T-cell (primary cell): ENCODE measurements around the gene POT1. TPM values are rescaled to one million over a fixed set of nuclear protein-coding genes. Genes with fewer than 3 reads are reported as not detected.

Experiments used
- ATAC-seq, 4 experiments: fragments of 200-7000 bp in 3 of 4; fragments of 150-1000 bp in 1 of 4; cut with Tn5 transposase; replicated peaks in 1 of 4; 1 replicate in 3 of 4; 2 replicates in 1 of 4; pipeline ENCODE4 v1.10.0; 2021; ENCODE audit warnings: moderate library complexity in 3 of 4, mild to moderate bottlenecking in 2 of 4, moderate number of reproducible peaks in 1 of 4
- CTCF ChIA-PET, 2 donors: fragments of 300-600 bp; sonication (Branson Sonifier 250); formaldehyde crosslinking; loops; one replicate each; lab custom pipeline; 2022; ENCODE audit warnings: antibody characterized with exemption in 2 of 2; lab: Charles Lee
- POLR2A ChIA-PET, 2 donors: fragments of 300-600 bp; sonication (Branson Sonifier 250); formaldehyde crosslinking; loops; one replicate each; lab custom pipeline; 2022; ENCODE audit warnings: antibody characterized with exemption in 2 of 2; lab: Charles Lee
- DNase-seq, 35 experiments: peaks; one replicate each; pipeline versions ENCODE4 v3.0.0 to v3.0.0-alpha.2; 2013 to 2023
- H3K27ac ChIP-seq: one replicate; pipeline ENCODE4 v1.5.1; 2013; ENCODE audit warnings: low read length
- H3K27me3 ChIP-seq, 2 experiments: replicated peaks in 1 of 2; 1 replicate in 1 of 2; 2 replicates in 1 of 2; pipeline versions ENCODE4 v1.6.1 to v1.7.0; 2013; ENCODE audit warnings: low read length in 1 of 2, mixed read lengths in 1 of 2; ENCODE audit not compliant: control insufficient read depth in 2 of 2, insufficient read depth in 2 of 2; ENCODE audit errors: extremely low read depth in 1 of 2
- H3K36me3 ChIP-seq, 2 donors: 1 replicate in 1 of 2; 2 replicates in 1 of 2; pipeline versions ENCODE4 v1.6.1 to v1.7.0; 2013; ENCODE audit warnings: low read length in 1 of 2; ENCODE audit not compliant: control insufficient read depth in 2 of 2, insufficient read depth in 1 of 2; ENCODE audit errors: extremely low read depth in 1 of 2
- H3K4me1 ChIP-seq, 2 experiments: 1 replicate in 1 of 2; 2 replicates in 1 of 2; pipeline versions ENCODE4 v1.6.1 to v1.7.0; 2013; ENCODE audit warnings: low read length in 2 of 2, mixed read lengths in 1 of 2; ENCODE audit not compliant: insufficient read depth in 2 of 2, control insufficient read depth in 1 of 2; ENCODE audit errors: extremely low read depth in 1 of 2
- H3K4me3 ChIP-seq, 2 donors: 1 replicate in 1 of 2; 2 replicates in 1 of 2; pipeline versions ENCODE4 v1.5.1 to v1.7.0; 2013; ENCODE audit warnings: mild to moderate bottlenecking in 2 of 2, low read length in 1 of 2, moderate library complexity in 1 of 2; ENCODE audit not compliant: control insufficient read depth in 1 of 2; ENCODE audit errors: extremely low read depth in 1 of 2
- H3K9me3 ChIP-seq: 2 replicates; pipeline ENCODE4 v1.7.0; 2013
- H3K27ac Mint-ChIP-seq, 2 donors: one replicate each; pipeline ENCODE4 v1.8.0; 2020 to 2021; ENCODE audit warnings: mild to moderate bottlenecking in 2 of 2, mixed read lengths in 2 of 2
- H3K27me3 Mint-ChIP-seq, 2 donors: one replicate each; pipeline ENCODE4 v1.8.0; 2021 to 2022; ENCODE audit warnings: mixed read lengths in 2 of 2
- H3K36me3 Mint-ChIP-seq: one replicate; pipeline ENCODE4 v1.8.0; 2021; ENCODE audit warnings: mixed read lengths
- H3K4me1 Mint-ChIP-seq, 3 donors: one replicate each; pipeline ENCODE4 v1.8.0; 2020 to 2022; ENCODE audit warnings: mixed read lengths in 3 of 3, mild to moderate bottlenecking in 1 of 3
- H3K4me3 Mint-ChIP-seq, 3 donors: one replicate each; pipeline ENCODE4 v1.8.0; 2020 to 2022; ENCODE audit warnings: mild to moderate bottlenecking in 3 of 3, mixed read lengths in 3 of 3, moderate library complexity in 3 of 3
- H3K9me3 Mint-ChIP-seq, 3 donors: one replicate each; pipeline ENCODE4 v1.8.0; 2020 to 2022; ENCODE audit warnings: mixed read lengths in 3 of 3
- WGBS: methylation state at CpG from one replicate; pipeline ENCODE4 v1.1.5; 2013; ENCODE audit warnings: missing lambda C conversion rate; ENCODE audit not compliant: insufficient coverage; 5-methylcytosine and 5-hydroxymethylcytosine counted together
- total RNA-seq, 35 experiments: library from RNA in 6 of 35; stranded (reverse) in 6 of 35; fragments of 120-200 nt in 1 of 35; gene quantifications; one replicate each; pipeline versions ENCODE4 v1.2.1 to v1.2.4 and lab custom pipeline; 2013 to 2026

The POT1 gene
- total RNA-seq, 5 donors from 2014 or later (not counting 1 experiment from before 2014, with no cell fraction given), result 17.6 to 27.9 (median 23.2) TPM

DNA sequence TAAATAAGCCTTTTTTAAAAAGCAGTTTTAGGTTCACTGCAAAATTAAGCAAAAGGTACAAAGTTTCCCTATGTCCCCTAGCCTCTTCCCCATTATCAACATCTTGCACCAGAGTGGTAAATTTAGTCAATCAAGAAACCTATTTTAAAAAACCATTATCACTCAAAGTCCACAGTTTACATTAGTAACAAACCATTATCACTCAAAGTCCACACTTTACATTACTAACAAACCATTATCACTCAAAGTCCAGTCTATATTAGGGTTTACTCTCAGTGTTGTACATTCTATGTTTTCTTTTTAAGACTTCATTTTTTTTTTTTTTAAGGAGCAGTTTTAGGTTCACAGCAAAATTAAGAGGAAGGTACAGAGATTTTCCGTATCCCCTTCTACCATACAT, 89.9 kb downstream of the POT1 start:
- Mint-ChIP-seq H3K4me3 (no peak overlapping the region), H3K36me3 (peaks cover 32% of the 10 kb centered on the region), H3K27ac (no peak overlapping the region), H3K4me1 (peaks cover 0 to 2% (median 0%) of the 10 kb centered on the region in 3 donors), H3K9me3 (no peaks in the 10 kb centered on the region), H3K27me3 (no peaks in the 10 kb centered on the region)
- ATAC-seq (no peak), DNase-seq (no peak)
- no peaks in the 10 kb centered on the region for H3K27me3 ChIP-seq
- H3K36me3 ChIP-seq, result peaks cover 0 to 3% of the 10 kb centered on the region in 2 donors
- WGBS, result no CpG with 5 or more reads among the region's 1 CpG
- H3K4me3 ChIP-seq, result no peak overlapping the region
- no peaks in the 10 kb centered on the region for H3K9me3 ChIP-seq
- no peaks in the 10 kb centered on the region for H3K4me1 ChIP-seq
- POLR2A ChIA-PET, result no interaction called here
- no peak overlapping the region for H3K27ac ChIP-seq
- CTCF ChIA-PET, result no interaction called here

DNA sequence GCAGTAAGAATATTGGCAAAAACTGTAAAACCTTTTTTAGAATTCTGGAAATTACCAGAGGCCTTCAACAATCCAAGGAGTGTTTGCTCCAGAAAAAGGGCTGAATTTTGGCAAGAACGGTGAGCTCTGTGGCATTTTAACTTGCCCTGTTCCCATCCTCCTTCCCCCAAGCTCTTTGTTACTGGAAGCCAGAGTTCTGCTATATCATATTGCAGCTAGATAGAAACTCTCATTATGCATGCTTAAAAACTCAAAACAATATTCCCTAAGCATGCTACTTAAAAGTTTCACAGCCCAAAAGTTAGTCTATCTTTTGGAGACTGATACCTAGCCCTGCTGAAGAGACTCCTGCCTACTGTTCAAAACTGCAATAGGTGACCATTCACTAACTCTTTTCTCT, 93.5 kb downstream of the POT1 start:
- Histone ChIP-seq H3K4me3 (no peak overlapping the region), H3K27me3 (no peaks in the 10 kb centered on the region), H3K36me3 (peaks cover 0 to 3% of the 10 kb centered on the region in 2 donors), H3K4me1 (no peaks in the 10 kb centered on the region), H3K27ac (no peak overlapping the region), H3K9me3 (no peaks in the 10 kb centered on the region)
- ChIA-PET CTCF (no interaction called here), POLR2A (no interaction called here)
- H3K36me3 Mint-ChIP-seq, result peaks cover 41% of the 10 kb centered on the region
- H3K4me1 Mint-ChIP-seq, result no peaks in the 10 kb centered on the region
- H3K27me3 Mint-ChIP-seq, result no peaks in the 10 kb centered on the region
- no peak overlapping the region for H3K27ac Mint-ChIP-seq
- no peak for DNase-seq
- no peak for ATAC-seq
- WGBS, result 100% methylated on average over 1 of the region's 1 CpG
- H3K9me3 Mint-ChIP-seq, result no peaks in the 10 kb centered on the region
- no peak overlapping the region for H3K4me3 Mint-ChIP-seq

- WGBS, result 94% methylated on average over 3 of the region's 5 CpGs
- Mint-ChIP-seq H3K4me1 (peaks cover 0 to 7% (median 0%) of the 10 kb centered on the region in 3 donors), H3K27me3 (no peaks in the 10 kb centered on the region)
Measured at GRCh38 chr7:124818807-124819206, 110.8 kb downstream of the POT1 start.

GRCh38 chr7:124813994-124814798, 115.4 kb downstream of the POT1 start:
- CTCF ChIA-PET, result no interaction called here
- no peak for DNase-seq
- H3K4me3 Mint-ChIP-seq, result no peak overlapping the region

More at GRCh38 chr7:124818807-124819206, 110.8 kb downstream of the POT1 start:
- Histone ChIP-seq H3K36me3 (peaks cover 0 to 7% of the 10 kb centered on the region in 2 donors), H3K4me1 (no peaks in the 10 kb centered on the region), H3K9me3 (no peaks in the 10 kb centered on the region), H3K27me3 (no peaks in the 10 kb centered on the region), H3K4me3 (no peak overlapping the region), H3K27ac (no peak overlapping the region)
- no peak overlapping the region for H3K4me3 Mint-ChIP-seq
- no peak overlapping the region for H3K27ac Mint-ChIP-seq
- ATAC-seq, result no peak
- CTCF ChIA-PET, result no interaction called here
- peaks cover 0 to 8% (median 0%) of the 10 kb centered on the region in 3 donors for H3K9me3 Mint-ChIP-seq
- DNase-seq, result no peak
- peaks cover 20% of the 10 kb centered on the region for H3K36me3 Mint-ChIP-seq
- POLR2A ChIA-PET, result no interaction called here

DNA sequence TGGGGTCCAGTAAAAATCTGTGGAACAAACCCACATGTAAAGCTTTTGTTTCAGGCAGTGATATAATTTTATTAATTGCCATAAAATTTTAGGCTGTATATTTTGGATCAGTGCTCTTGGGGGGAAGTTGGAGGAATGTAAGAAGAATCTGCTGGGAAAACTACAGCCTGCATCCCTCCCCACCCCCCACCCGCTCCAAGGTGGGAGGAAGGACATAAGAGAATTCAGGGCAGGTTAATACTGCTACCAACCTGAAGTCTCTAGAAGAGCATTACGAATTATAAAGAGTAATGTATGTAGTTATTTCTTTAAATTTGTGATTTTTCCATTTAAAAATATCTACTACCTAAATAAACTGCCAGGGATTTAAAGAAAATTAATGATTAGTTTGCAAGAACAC, 116.9 kb downstream of the POT1 start:
- peaks cover 0 to 8% (median 0%) of the 10 kb centered on the region in 3 donors for H3K9me3 Mint-ChIP-seq
- no CpG with 5 or more reads among the region's 2 CpGs for WGBS
- no peak overlapping the region for H3K4me3 Mint-ChIP-seq

More at GRCh38 chr7:124813994-124814798, 115.4 kb downstream of the POT1 start:
- H3K27me3 Mint-ChIP-seq, result peaks cover 6 to 10% of the 10 kb centered on the region in 2 donors
- H3K36me3 ChIP-seq, result no peaks in the 10 kb centered on the region
- H3K4me1 ChIP-seq, result no peaks in the 10 kb centered on the region
- peaks cover 0 to 8% (median 0%) of the 10 kb centered on the region in 3 donors for H3K9me3 Mint-ChIP-seq
- POLR2A ChIA-PET, result no interaction called here
- H3K9me3 ChIP-seq, result no peaks in the 10 kb centered on the region
- H3K27ac ChIP-seq, result no peak overlapping the region
- H3K4me3 ChIP-seq, result no peak overlapping the region
- no peaks in the 10 kb centered on the region for H3K36me3 Mint-ChIP-seq
- WGBS, result no CpG with 5 or more reads among the region's 2 CpGs
- no peaks in the 10 kb centered on the region for H3K27me3 ChIP-seq
- no peak overlapping the region for H3K27ac Mint-ChIP-seq
- ATAC-seq, result no peak
- H3K4me1 Mint-ChIP-seq, result no peaks in the 10 kb centered on the region

DNA sequence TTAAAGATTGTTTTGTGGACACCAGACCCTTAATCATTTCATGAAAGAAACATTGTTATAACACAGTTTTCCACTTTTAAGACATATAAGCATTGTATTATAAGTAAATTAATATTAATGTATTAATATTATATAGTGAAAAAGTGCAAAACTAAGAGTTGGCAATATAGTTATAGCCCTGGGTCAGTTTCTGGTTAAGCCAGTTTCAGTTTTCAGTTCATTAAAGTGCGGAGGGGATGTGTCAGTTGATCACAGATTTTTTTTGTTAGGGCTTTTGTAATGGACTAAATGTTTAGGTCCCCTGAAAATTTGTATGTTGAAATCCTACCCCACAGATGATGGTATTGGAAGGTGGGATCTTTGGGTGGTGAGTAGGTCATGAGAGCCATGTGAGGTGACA, 118.3 kb downstream of the POT1 start:
- Mint-ChIP-seq H3K27me3 (peaks cover 6 to 14% of the 10 kb centered on the region in 2 donors), H3K4me1 (no peaks in the 10 kb centered on the region), H3K9me3 (no peaks in the 10 kb centered on the region), H3K27ac (no peak overlapping the region), H3K4me3 (no peak overlapping the region), H3K36me3 (no peaks in the 10 kb centered on the region)
- no peaks in the 10 kb centered on the region for H3K36me3 ChIP-seq
- no peak for ATAC-seq
- H3K9me3 ChIP-seq, result no peaks in the 10 kb centered on the region
- POLR2A ChIA-PET, result no interaction called here
- no peak overlapping the region for H3K27ac ChIP-seq
- H3K4me1 ChIP-seq, result no peaks in the 10 kb centered on the region
- CTCF ChIA-PET, result no interaction called here
- no peaks in the 10 kb centered on the region for H3K27me3 ChIP-seq
- no peak overlapping the region for H3K4me3 ChIP-seq
- no CpG with 5 or more reads among the region's 1 CpG for WGBS
- DNase-seq, result no peak

More for the DNA sequence above, 116.9 kb downstream of the POT1 start:
- Histone ChIP-seq H3K27ac (no peak overlapping the region), H3K27me3 (no peaks in the 10 kb centered on the region), H3K4me3 (no peak overlapping the region), H3K36me3 (no peaks in the 10 kb centered on the region), H3K4me1 (no peaks in the 10 kb centered on the region), H3K9me3 (no peaks in the 10 kb centered on the region)
- H3K27ac Mint-ChIP-seq, result no peak overlapping the region
- H3K27me3 Mint-ChIP-seq, result peaks cover 6 to 14% of the 10 kb centered on the region in 2 donors
- no peaks in the 10 kb centered on the region for H3K36me3 Mint-ChIP-seq
- H3K4me1 Mint-ChIP-seq, result no peaks in the 10 kb centered on the region
- ATAC-seq (no peak), DNase-seq (no peak)
- ChIA-PET POLR2A (interaction anchor here in 1 of 2 donors (0.6 kb wide), 1 partner anchor 1232 kb away, joined by 4 read pairs; no protein-coding TSS in a partner anchor), CTCF (no interaction called here)
